Hepatocyte (in vitro differentiated cells): ENCODE results near the gene ZFHX3. TPM values are rescaled to one million over a fixed set of nuclear protein-coding genes. Genes with fewer than 3 reads are reported as not detected.

Experiments
- DNase-seq: peaks from one replicate; pipeline ENCODE4 v3.0.0-alpha.2; 2016; ENCODE audit warnings: low spot score
- H2AFZ ChIP-seq: fragments of 200-600 bp; sonication (generic); 2 replicates; pipeline ENCODE4 v1.6.0; 2016; ENCODE audit warnings: antibody characterized with exemption, mild to moderate bottlenecking
- H3K27ac ChIP-seq: fragments of 200-600 bp; sonication (generic); 2 replicates; pipeline ENCODE4 v1.5.1; 2016; ENCODE audit warnings: mild to moderate bottlenecking
- H3K27me3 ChIP-seq: fragments of 200-600 bp; sonication (generic); 2 replicates; pipeline ENCODE4 v1.6.1; 2016
- H3K36me3 ChIP-seq: fragments of 200-600 bp; sonication (generic); replicated peaks from 2 replicates; pipeline ENCODE4 v1.5.1; 2016; ENCODE audit warnings: low read depth; ENCODE audit not compliant: insufficient read depth
- H3K4me1 ChIP-seq: fragments of 200-600 bp; sonication (generic); 2 replicates; pipeline ENCODE4 v1.5.1; 2016; ENCODE audit warnings: mild to moderate bottlenecking, moderate library complexity; ENCODE audit not compliant: insufficient read depth
- H3K4me2 ChIP-seq: fragments of 200-600 bp; sonication (generic); 2 replicates; pipeline ENCODE4 v1.6.0; 2016
- H3K4me3 ChIP-seq: fragments of 200-600 bp; sonication (generic); 2 replicates; pipeline ENCODE4 v1.5.1; 2016; ENCODE audit warnings: mild to moderate bottlenecking
- H3K79me2 ChIP-seq: fragments of 200-600 bp; sonication (generic); 2 replicates; pipeline ENCODE4 v1.6.0; 2017; ENCODE audit warnings: mild to moderate bottlenecking
- H3K9me2 ChIP-seq: fragments of 200-600 bp; sonication (generic); replicated peaks from 2 replicates; pipeline ENCODE4 v1.6.0; 2017; ENCODE audit warnings: mild to moderate bottlenecking; ENCODE audit not compliant: insufficient read depth
- H3K9me3 ChIP-seq: fragments of 200-600 bp; sonication (generic); 2 replicates; pipeline ENCODE4 v1.5.1; 2016; ENCODE audit warnings: low read depth, mild to moderate bottlenecking
- H4K20me1 ChIP-seq: fragments of 200-600 bp; sonication (generic); 2 replicates; pipeline ENCODE4 v1.6.0; 2016; ENCODE audit warnings: mild to moderate bottlenecking; ENCODE audit not compliant: insufficient read depth, poor library complexity, severe bottlenecking
- EZH2 ChIP-seq: fragments of 200-600 bp; sonication (generic); IDR thresholded peaks from 2 replicates; pipeline ENCODE4 v1.6.1; 2016; ENCODE audit warnings: antibody characterized with exemption, mild to moderate bottlenecking, borderline replicate concordance
- EZH2phosphoT487 ChIP-seq: fragments of 200-600 bp; sonication (generic); IDR thresholded peaks from one replicate; pipeline ENCODE4 v1.6.1; 2018; ENCODE audit warnings: antibody characterized with exemption, mild to moderate bottlenecking, low read depth, moderate library complexity; ENCODE audit not compliant: unreplicated experiment, severe bottlenecking
- WGBS: methylation state at CpG from one replicate; pipeline ENCODE4 v1.1.6; 2016; ENCODE audit warnings: low lambda C conversion rate; ENCODE audit errors: missing lambda C conversion rate; 5-methylcytosine and 5-hydroxymethylcytosine counted together
- polyA plus RNA-seq: library from polyadenylated mRNA; unstranded; fragments of >200 nt; fragmentation: Nextera tagmentation; extraction: Ambion mirVana; gene quantifications from 2 replicates; pipeline ENCODE4 v1.2.1, GENCODE V29; 2016
- total RNA-seq: library from RNA; depleted of rRNA; stranded (reverse); fragments of >200 nt; gene quantifications from 2 replicates; pipeline ENCODE4 v1.2.3, GENCODE V29; 2014
- TF ChIP-seq, protein P1 (sequence below): fragments of 200-600 bp; sonication (generic); IDR thresholded peaks from 2 replicates; pipeline ENCODE4 v1.5.1; 2016; ENCODE audit warnings: antibody characterized with exemption, mild to moderate bottlenecking; ENCODE audit not compliant: poor library complexity

ZFHX3 gene
- total and polyA plus RNA-seq, 2 experiments from 2014 or later = 6.4 to 11.6 TPM

- Histone ChIP-seq H3K27ac (no peak overlapping the region), H3K4me3 (no peak overlapping the region), H3K36me3 (no peaks in the 10 kb centered on the region), H3K9me2 (no peaks in the 10 kb centered on the region), H3K9me3 (no peaks in the 10 kb centered on the region), H3K4me2 (no peak overlapping the region), H3K4me1 (peaks cover 11% of the 10 kb centered on the region), H4K20me1 (no peaks in the 10 kb centered on the region), H2AFZ (no peak overlapping the region), H3K79me2 (peaks cover 59% of the 10 kb centered on the region), H3K27me3 (no peaks in the 10 kb centered on the region)
- no peak for DNase-seq
- 92% methylated on average over 5 of the region's 5 CpGs for WGBS
- TF ChIP-seq EZH2phosphoT487 (no peak), EZH2 (no peak)
- TF ChIP-seq, protein P1, sequence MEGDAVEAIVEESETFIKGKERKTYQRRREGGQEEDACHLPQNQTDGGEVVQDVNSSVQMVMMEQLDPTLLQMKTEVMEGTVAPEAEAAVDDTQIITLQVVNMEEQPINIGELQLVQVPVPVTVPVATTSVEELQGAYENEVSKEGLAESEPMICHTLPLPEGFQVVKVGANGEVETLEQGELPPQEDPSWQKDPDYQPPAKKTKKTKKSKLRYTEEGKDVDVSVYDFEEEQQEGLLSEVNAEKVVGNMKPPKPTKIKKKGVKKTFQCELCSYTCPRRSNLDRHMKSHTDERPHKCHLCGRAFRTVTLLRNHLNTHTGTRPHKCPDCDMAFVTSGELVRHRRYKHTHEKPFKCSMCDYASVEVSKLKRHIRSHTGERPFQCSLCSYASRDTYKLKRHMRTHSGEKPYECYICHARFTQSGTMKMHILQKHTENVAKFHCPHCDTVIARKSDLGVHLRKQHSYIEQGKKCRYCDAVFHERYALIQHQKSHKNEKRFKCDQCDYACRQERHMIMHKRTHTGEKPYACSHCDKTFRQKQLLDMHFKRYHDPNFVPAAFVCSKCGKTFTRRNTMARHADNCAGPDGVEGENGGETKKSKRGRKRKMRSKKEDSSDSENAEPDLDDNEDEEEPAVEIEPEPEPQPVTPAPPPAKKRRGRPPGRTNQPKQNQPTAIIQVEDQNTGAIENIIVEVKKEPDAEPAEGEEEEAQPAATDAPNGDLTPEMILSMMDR = no peak
Observed at GRCh38 chr16:72910875-72911274, 137.1 kb downstream of the ZFHX3 start.

DNA sequence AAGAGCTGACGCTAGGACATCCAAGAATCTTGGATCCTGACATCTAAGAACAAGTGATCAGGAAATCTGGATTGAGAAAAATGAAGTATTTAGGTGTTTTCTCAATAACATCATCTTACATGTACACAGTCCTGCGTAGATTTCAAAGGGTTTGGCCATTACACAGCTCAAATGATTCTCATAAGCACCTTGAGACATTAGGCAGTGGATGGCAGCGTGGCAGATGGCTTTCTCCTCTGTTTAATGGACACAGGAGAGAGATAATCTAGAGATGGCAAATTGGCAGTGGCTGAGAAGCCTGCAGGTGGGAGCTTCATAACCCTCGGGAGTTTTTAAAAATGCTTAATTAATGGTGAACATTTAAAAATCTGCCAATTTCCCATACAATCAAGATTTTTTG is 137.5 kb downstream of the ZFHX3 start:
- Histone ChIP-seq H3K4me1 (peaks cover 11% of the 10 kb centered on the region), H3K27ac (no peak overlapping the region), H3K4me2 (no peak overlapping the region), H3K4me3 (no peak overlapping the region), H3K27me3 (no peaks in the 10 kb centered on the region), H2AFZ (no peak overlapping the region), H4K20me1 (no peaks in the 10 kb centered on the region), H3K79me2 (peaks cover 54% of the 10 kb centered on the region), H3K36me3 (no peaks in the 10 kb centered on the region), H3K9me2 (no peaks in the 10 kb centered on the region), H3K9me3 (no peaks in the 10 kb centered on the region)
- TF ChIP-seq EZH2phosphoT487 (no peak), EZH2 (no peak)
- TF ChIP-seq, protein P1 = no peak
- no peak for DNase-seq
- WGBS = 97% methylated on average over 4 of the region's 4 CpGs

- H3K27me3 ChIP-seq = no peaks in the 10 kb centered on the region
- no peak for DNase-seq
- H2AFZ ChIP-seq = no peak overlapping the region
- no peaks in the 10 kb centered on the region for H4K20me1 ChIP-seq
- H3K4me1 ChIP-seq = peaks cover 7% of the 10 kb centered on the region
- H3K9me3 ChIP-seq = no peaks in the 10 kb centered on the region
- H3K79me2 ChIP-seq = peaks cover 55% of the 10 kb centered on the region
- H3K4me2 ChIP-seq = no peak overlapping the region
- TF ChIP-seq EZH2phosphoT487 (no peak), EZH2 (no peak)
- TF ChIP-seq, protein P1 = no peak
- WGBS = 93% methylated on average over 6 of the region's 6 CpGs
- H3K9me2 ChIP-seq = no peaks in the 10 kb centered on the region
- H3K4me3 ChIP-seq = no peak overlapping the region
- H3K36me3 ChIP-seq = no peaks in the 10 kb centered on the region
- no peak overlapping the region for H3K27ac ChIP-seq
Observed at GRCh38 chr16:72909196-72909595, 138.7 kb downstream of the ZFHX3 start.
